RWPE1 (cell line): ENCODE data around the gene MEIKIN.

Experiments
- CTCF ChIA-PET: fragments of 350-600 bp; sonication (Branson Sonifier 250); formaldehyde crosslinking; extraction: SDS; loops from one replicate; lab custom pipeline; 2021; lab: Yijun Ruan, JAX
- POLR2A ChIA-PET: fragments of 400-600 bp; formaldehyde crosslinking; extraction: SDS; loops from one replicate; lab custom pipeline; 2020; ENCODE audit warnings: antibody characterized with exemption; ENCODE audit not compliant: low non-redundant PET; lab: Yijun Ruan, JAX
- DNase-seq: peaks from one replicate; pipeline ENCODE4 v3.0.0; 2012; ENCODE audit warnings: low spot score
- H3K27ac ChIP-seq: fragments of 450-650 bp; 2 replicates; pipeline ENCODE4 v1.5.1; 2017
- TF ChIP-seq, protein P1 (sequence below): fragments of 450-650 bp; conservative IDR thresholded peaks from 2 replicates; pipeline ENCODE4 v1.5.1; 2017; ENCODE audit warnings: low read depth, mild to moderate bottlenecking

Gene MEIKIN

DNA sequence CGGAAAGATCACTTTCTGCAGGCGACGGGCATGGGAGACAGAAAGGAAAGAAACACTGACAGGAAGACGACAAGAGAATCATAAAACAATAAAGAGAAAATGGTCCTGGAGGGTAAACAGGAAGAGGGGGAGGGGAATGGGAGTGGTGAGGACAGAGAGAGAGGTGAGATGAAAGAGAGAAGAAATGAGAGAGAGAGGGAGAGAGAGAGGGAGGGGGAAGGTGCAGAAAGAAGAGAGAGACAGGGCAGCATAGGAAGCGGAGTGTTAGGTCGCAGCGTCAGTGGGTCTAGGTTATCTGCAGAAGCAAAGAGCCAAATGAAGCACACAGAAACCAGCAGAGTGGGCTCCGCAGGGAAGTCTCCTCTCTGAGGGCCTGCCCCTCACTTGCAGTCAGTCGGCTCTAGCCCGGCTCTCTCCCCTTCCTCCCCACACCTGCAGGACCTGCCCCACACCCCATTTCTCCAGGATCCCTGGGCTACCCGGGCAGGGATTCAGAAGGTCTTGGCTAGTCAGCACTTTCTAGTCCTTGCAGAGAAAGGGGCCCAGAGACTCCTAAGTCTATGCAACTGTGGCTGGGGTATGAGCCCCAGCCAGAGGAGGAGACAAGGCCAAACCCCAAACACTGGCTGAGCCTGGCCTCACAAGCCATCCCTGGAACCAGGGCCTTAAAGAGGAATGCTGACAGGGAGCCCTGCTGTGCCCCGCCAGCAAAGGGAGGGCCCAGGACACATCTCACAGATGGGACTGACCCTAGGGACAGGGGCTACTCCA is 29.7 kb upstream of the MEIKIN start:
- POLR2A ChIA-PET: no interaction called here
- TF ChIP-seq, protein P1, sequence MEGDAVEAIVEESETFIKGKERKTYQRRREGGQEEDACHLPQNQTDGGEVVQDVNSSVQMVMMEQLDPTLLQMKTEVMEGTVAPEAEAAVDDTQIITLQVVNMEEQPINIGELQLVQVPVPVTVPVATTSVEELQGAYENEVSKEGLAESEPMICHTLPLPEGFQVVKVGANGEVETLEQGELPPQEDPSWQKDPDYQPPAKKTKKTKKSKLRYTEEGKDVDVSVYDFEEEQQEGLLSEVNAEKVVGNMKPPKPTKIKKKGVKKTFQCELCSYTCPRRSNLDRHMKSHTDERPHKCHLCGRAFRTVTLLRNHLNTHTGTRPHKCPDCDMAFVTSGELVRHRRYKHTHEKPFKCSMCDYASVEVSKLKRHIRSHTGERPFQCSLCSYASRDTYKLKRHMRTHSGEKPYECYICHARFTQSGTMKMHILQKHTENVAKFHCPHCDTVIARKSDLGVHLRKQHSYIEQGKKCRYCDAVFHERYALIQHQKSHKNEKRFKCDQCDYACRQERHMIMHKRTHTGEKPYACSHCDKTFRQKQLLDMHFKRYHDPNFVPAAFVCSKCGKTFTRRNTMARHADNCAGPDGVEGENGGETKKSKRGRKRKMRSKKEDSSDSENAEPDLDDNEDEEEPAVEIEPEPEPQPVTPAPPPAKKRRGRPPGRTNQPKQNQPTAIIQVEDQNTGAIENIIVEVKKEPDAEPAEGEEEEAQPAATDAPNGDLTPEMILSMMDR: no peak
- DNase-seq: no peak
- H3K27ac ChIP-seq: no peak overlapping the region
- CTCF ChIA-PET: no interaction called here

DNA sequence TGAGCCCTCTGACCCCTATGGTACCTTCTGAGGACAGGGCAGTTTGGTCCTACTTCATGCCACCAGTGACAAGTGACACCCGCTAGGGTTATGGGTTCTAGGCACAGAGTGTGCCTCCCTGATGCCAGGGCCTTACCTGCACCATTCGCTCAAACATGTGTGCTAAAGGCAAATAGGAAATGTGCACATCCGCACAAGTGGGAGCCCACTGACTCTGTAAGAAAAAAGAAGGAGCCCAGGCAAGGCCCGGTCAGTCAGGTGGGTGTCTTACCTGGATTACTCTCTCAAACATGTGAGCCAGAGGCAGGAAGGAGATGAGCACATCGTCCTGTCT is 29.1 kb upstream of the MEIKIN start:
- ChIA-PET POLR2A (no interaction called here), CTCF (no interaction called here)
- TF ChIP-seq, protein P1: no peak
- DNase-seq: no peak
- no peak overlapping the region for H3K27ac ChIP-seq

DNA sequence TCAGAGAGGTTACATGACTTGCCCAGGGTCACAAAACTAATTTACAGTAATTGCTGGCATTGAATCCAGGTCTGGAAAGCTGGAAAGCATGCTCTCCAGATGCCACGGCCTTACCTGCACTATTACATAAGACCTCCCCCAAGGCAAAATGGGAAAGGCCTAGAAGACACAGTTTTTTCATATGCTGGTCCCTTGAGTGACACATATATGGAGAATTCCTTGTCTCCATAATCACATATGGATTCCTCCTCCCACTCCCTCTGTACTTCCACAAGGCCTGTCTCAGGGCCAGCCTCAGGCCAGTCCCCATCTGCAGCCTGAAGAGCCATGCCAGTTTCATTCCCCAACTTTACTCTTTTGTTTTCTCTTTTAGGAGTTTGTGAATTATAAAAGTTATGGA is 28.6 kb upstream of the MEIKIN start:
- no peak for DNase-seq
- ChIA-PET CTCF (no interaction called here), POLR2A (no interaction called here)
- H3K27ac ChIP-seq: no peak overlapping the region
- TF ChIP-seq, protein P1: no peak

DNA sequence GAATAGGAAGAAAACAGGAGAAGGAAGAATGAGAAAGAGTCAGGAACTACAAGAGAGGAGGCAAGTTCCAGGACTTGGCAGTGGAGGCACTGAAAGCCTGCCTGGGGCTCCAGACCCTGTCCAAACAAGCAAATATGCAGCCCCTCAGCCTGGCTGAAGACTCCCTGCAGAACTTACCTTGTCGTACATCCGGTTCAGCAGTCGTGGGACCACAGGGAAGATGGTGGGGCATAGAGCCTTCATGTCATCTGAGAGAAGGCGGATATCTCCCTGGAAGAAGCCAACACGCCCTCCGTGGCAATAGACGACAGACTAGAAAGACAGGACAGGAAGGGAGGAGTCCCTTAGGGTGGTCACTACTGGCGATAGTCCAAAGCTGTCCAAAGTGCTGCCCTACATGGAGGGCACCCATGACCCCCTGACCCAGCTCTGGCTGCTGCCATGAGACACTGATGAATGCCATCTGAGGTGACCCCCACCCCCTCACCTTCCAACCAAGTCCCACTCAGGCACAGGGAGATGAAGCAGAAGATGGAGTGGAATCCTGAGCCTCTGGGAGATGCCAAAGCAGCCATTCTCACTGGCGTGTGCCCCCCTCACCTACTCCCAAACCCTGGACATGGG is 27.7 kb upstream of the MEIKIN start:
- no peak overlapping the region for H3K27ac ChIP-seq
- ChIA-PET POLR2A (no interaction called here), CTCF (interaction anchor here (0.7 kb wide), 1 partner anchor 12 kb away, joined by 4 read pairs; no protein-coding TSS in a partner anchor)
- TF ChIP-seq, protein P1: no peak
- no peak for DNase-seq

DNA sequence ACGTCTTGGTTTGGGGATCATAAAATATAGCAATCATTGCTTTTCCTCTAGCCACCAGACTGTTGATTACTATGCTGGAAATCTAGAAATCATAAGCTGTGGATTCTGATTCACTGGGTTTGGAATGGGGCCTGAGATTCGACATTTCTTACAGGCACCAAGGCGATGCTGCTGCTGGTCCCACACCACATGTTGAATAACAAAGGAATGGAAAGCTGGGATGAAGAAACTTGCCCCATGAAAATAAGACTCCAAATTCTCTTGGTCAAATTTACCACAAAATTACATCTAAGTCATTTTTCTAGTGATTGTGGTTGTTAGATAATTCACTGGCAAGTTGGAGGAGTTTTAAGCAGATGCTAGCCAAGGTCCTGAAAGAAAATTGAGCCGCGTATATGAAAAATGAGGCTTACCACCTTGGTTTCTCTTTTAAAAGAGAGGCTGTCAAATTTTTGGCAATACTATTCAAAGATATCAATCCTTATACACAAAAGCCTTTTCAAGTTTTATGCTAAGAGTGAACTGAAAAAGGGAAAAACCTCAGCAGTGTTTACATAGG is 23.0 kb upstream of the MEIKIN start:
- no peak for DNase-seq
- TF ChIP-seq, protein P1: no peak
- H3K27ac ChIP-seq: no peak overlapping the region
- POLR2A ChIA-PET: no interaction called here
- CTCF ChIA-PET: interaction anchor here (0.7 kb wide), 1 partner anchor 51 kb away, joined by 3 read pairs; no protein-coding TSS in a partner anchor

DNA sequence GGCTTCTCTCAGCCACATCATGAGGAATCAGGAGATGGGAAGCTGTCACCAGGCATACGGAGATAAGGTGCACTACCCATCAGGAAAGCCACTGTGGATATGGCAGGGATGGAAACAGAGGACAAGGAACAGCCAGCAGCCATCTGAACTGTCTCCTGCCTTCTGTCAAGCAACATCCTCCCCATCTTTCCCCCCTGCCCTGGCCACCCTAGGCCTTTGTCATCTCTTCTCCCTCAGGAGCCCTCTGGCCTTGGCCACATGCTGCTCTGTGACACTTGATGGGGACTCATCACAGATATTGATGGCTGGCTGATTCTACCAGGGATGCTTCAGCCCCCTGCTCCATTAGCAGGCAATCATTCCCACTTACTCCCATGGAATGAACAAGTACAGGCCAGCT is 21.1 kb upstream of the MEIKIN start:
- CTCF ChIA-PET: interaction anchor here (0.7 kb wide), 1 partner anchor 95 kb away, joined by 3 read pairs; no protein-coding TSS in a partner anchor
- TF ChIP-seq, protein P1: no peak
- H3K27ac ChIP-seq: no peak overlapping the region
- POLR2A ChIA-PET: no interaction called here
- DNase-seq: no peak
